Measurements from ENCODE around the gene TRIOBP.
A peak's percentile ranks its signal among the peaks of the same experiment; 100 is the strongest.

- TF ChIP-seq, protein P1, sequence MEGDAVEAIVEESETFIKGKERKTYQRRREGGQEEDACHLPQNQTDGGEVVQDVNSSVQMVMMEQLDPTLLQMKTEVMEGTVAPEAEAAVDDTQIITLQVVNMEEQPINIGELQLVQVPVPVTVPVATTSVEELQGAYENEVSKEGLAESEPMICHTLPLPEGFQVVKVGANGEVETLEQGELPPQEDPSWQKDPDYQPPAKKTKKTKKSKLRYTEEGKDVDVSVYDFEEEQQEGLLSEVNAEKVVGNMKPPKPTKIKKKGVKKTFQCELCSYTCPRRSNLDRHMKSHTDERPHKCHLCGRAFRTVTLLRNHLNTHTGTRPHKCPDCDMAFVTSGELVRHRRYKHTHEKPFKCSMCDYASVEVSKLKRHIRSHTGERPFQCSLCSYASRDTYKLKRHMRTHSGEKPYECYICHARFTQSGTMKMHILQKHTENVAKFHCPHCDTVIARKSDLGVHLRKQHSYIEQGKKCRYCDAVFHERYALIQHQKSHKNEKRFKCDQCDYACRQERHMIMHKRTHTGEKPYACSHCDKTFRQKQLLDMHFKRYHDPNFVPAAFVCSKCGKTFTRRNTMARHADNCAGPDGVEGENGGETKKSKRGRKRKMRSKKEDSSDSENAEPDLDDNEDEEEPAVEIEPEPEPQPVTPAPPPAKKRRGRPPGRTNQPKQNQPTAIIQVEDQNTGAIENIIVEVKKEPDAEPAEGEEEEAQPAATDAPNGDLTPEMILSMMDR (IDR thresholded peaks at IDR 0.05): peak in 1 of 6 experiments; percentile 8
- TF ChIP-seq POLR2A (IDR thresholded peaks at IDR 0.05): no peak
These were observed 128.1 kb downstream of the TRIOBP start for GRCh38 chr22:37824674-37825641.

Measured in Peyer's patch (tissue), 4 donors.